NCI-H2196 (cell line): ENCODE data around the gene PLOD1.
"Not testable (repeated sequence)": the region's sequence is repeated elsewhere in the genome, so short reads cannot be mapped to it uniquely, and the experiment has no call there.

Source experiments
- DNase-seq: peaks from one replicate; lab custom pipeline; 2025; ENCODE audit not compliant: unreplicated experiment; lab: John Stamatoyannopoulos, UW

The PLOD1 gene

DNA sequence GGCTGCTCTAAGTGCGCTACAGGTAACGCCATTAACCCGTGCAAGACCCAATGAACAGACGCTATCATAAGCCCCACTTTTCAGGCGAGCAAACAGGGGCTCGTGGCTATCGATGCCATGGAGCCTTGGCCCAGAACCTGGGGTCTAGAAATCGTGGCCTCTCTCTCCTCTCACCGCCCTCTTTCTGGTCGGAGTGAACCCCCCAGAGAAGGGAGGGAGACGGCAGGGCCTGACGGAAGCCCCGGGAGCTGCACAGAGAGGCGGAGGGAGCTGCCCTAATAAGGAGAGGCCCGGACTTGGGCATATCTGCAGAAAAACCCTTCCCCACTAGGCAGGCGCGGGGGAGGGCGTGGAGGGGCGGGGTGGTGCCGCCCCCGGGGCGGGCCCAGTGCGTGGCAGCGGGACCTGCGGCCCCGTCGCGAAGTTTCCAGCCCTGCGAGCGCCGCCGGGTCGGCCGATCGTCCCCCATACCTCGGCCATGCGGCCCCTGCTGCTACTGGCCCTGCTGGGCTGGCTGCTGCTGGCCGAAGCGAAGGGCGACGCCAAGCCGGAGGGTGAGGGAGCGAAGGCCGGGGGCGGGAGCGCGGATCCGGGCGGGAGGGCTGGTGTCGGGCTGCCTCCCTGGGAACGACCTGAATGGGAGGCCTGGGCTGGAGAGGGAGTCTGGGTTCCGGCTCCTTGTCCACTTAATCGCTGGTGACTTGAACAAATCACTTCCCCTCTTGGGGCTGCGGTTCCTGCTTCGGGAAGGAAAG is at the start of gene PLOD1:
PLOD1 (plus strand) TSS at position 416 of the 755 bp plus-strand sequence; CDS start at position 479, 63 bp downstream.
- peak; percentile 73 for DNase-seq

- no peak for DNase-seq
Measured at GRCh38 chr1:11885916-11886315, 48.6 kb upstream of the PLOD1 start.

DNA sequence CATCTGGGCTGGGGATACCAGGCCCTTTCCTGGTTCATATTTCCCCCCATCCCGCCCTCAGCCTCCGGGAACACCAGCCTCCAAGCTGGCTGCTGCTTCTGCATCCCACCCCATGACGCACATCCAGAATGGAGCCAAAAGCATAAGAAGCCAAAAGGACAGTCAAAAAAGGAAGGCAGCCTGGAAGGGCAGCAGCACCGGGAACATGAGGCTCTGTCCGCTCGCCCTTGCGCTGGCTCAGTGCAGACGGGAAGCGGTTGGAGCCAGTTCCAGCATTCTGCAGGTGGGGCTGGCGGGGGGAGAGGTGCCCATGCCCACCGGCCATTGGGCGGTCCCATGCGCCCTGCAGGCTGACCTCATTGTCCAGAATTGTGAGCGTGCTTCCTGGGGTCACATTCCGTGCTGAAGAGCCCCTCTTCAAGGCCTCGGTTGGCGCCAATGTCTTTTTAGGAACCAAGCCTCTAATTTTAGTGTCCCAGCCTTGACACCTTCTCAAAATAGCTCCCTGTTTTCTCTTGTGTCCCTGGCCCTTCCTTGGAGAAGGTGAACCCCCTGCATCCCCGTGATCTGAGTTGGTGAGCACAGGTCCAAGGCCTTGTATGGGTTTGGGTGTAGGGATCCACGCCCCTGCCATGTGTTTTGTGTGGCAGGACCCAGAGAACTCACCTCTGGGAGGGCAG is 47.4 kb upstream of the PLOD1 start:
- DNase-seq = no peak

DNA sequence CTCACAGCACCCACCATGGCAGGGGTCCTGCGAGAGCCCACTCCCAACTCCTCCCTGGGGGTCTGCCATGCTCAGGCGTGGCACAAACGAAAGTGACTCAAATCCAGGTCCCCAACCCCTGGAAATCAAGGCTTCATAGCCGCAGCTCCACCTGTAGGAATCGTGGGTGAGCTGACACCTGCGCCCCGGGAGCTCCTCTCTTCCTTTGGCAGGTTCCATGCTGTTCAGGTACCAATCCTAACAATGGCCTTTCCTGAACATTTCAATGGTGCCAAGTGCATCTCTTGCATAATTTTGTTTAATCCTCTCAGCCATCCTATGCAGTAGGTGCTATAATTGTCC is 46.9 kb upstream of the PLOD1 start:
- no peak for DNase-seq

DNA sequence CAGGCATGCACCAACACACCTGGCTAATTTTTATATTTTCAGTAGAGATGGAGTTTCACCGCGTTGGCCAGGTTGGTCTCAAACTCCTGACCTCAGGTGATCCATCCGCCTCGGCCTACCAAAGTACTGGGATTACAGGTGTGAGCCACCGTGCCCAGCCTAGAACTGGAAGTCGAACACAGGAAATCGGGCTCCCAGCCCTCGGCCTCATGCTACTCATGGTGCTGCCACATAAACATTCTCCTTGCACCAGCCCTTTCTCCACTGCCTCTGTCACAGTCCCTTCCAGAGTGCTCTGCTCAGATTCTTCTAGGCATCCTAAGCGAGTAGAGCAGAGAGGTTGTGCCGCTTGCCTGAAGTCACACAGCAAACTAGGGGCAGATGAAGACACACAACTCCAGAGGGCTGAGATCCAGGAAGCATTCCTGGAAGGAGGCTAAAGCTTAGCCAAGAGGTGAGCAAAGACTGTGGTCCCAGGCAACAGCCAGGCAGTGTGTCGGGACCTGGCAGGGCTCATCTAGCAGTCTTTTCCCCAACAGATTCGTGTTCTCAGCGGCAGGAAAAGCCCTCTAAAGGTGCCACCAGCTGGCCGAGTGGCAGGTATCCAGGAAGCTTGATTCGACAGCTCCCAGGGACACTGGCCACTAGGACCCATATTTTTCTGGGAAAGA is 46.2 kb upstream of the PLOD1 start:
- DNase-seq = no peak

GRCh38 chr1:11888877-11889208 is 45.7 kb upstream of the PLOD1 start:
- no peak for DNase-seq

DNA sequence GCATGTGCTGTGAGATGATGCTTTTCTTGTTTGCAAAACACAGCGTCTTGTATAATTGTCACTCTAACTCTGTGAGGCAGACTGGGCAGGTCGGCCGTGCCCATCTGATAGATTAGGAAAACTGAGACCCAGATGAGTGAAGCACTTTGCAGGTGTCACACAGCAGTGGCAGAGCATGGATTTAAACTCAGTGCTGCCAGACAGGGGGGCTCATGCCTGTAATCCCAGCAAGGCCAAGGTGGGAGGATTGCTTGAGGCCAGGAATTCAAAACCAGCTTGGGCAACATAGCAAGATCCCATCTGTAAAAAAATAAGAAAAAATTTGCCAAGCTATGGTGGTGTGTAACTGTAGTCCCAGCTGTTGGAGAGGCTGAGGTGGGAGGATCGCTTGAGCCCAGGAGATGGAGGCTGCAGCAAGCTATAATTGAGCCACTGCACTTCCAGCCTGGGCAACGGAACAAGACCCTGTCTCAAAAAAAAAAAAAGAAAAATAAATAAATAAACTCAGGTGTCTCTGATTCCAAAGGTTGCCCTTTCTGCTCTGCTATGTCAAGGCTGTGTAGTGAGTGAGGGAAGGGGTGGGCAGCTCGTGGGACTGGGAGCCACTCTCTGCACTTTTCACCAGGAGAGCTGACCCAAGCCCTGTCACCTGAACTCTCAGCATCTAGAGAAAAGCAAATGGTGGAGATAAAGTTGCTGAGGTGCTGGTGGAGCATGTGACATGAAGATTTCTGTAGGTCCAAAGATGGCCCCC is 42.9 kb upstream of the PLOD1 start:
- no peak for DNase-seq

- DNase-seq = peak; percentile 75
Measured at GRCh38 chr1:11893907-11894251, 40.6 kb upstream of the PLOD1 start.

- not testable (repeated sequence) for DNase-seq
Measured at GRCh38 chr1:11894501-11894900, 40.0 kb upstream of the PLOD1 start.

- no peak for DNase-seq
Measured at GRCh38 chr1:11898086-11898785, 36.3 kb upstream of the PLOD1 start.

DNA sequence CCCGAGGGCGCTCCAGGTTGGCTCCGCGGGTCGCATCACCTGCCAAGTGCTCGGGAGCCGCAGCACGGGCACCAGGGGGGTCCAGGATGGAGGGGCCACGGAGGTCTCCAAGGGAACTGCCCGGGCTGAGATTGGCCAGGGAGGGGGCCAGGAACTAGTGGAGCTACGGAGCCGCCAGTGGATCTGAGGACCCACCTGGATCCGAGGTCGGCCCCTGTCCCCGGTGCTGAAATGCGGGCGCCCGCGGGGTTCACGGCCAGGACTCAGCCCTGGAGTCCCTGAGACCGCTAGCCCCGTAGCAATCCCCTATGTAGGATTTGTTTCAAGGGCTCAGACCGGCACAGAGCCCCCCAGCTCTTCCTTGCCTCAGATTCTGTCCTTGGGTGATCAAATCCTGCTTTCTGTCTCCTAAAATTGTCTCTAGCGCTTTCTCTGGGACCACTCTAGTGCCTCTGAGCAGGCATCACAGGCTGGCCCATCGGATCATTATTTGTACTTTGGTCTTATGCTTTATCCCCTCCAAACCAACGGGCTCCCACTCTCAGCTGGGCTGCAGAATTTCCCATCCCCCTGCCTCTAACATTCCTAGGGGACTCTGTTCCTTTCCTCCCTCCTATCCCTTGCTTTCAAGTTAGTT is 35.6 kb upstream of the PLOD1 start:
- no peak for DNase-seq

- peak; percentile 15 for DNase-seq
Measured at GRCh38 chr1:11901446-11901845, 33.1 kb upstream of the PLOD1 start.

DNA sequence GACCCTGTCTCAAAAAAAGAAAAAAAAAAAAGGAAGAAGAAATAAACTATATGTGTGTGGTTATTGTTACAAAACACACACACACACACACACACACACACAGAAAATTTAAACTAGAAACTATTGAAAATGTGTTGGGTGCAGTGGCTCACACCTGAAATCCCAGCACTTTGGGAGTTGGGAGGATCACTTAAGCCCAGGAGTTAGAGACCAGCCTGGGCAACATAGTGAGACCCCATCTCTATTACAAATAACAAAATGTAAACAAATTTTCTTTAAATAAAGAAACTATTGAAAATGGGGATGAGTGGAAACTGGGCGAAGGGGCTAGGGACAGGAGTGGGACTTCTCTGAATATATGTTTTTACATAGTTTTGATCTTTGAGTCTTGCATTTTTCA is 31.3 kb upstream of the PLOD1 start:
- no peak for DNase-seq

- not testable (repeated sequence) for DNase-seq
Measured at GRCh38 chr1:11904156-11904555, 30.4 kb upstream of the PLOD1 start.

GRCh38 chr1:11904978-11905377 is 29.5 kb upstream of the PLOD1 start:
- no peak for DNase-seq

- no peak for DNase-seq
Measured at GRCh38 chr1:11906870-11907269, 27.6 kb upstream of the PLOD1 start.

GRCh38 chr1:11907275-11908094 is 27.0 kb upstream of the PLOD1 start:
- peak; percentile 95 for DNase-seq

DNA sequence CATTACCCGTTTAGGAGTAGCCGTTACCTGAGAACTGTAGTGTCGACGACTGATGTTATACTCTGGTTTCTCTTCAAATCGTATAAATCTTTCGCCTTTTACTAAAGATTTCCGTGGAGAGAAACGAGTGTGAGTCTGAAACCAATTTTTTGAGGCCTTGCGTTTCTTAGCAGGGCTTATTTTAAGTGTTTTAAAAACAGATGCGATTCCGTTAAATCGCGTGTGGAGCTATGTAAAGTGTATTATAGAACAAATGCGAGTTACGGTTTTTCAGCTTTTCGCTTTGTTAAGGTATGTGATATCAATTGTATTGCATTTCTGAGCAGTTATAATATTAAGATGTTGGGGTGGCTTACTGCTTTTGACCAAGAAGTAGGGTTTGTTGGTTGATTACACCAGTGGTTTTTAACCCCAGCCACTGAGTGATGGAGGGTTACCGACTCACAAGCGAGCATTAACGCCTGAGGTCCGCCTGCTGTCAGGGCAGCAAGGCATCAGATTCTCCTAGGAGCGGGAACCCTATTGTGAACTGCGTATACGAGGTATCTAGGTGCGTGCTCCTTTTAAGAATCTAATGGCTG is 26.3 kb upstream of the PLOD1 start:
- peak; percentile 94 for DNase-seq

DNA sequence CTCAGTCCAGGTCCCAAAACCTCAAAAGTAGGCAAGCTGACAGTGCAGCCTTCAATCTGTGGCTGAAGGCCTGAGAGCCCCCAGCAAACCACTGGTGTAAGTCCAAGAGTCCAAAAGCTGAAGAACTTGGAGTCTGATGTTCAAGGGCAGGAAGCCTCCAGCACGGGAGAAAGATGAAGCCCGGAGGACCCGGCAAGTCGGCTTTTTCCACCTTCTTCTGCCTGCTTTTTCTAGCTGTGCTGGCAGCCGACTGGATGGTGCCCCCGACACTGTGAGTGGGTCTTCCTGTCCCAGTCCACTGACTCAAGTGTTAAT is 23.6 kb upstream of the PLOD1 start:
- not testable (repeated sequence) for DNase-seq

DNA sequence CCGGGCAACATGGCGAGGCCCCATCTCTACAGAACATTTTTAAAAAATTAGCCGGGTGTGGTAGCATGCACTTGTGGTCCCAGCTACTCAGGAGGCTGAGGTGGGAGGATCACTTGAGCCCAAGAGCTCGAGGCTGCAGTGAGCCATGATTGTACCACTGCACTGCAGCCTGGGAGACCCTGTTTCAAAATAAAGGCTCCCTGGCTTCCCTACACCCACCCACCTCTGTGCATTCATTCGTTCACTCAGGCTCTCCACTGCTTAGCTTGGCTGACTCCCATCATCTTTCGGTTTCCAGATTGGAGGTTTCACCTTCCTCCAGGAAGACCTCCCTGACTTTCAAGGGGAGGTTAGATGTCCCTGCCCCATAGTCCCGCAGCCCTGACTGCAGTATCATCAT is 22.5 kb upstream of the PLOD1 start:
- no peak for DNase-seq
